Hematopoietic multipotent progenitor cell treated with erythropoietin and hydrocortisone succinate and interleukin-3 and kit ligand, for 4 days (in vitro differentiated cells): ENCODE results near the gene FRMPD4.

Experiments used
- DNase-seq: peaks from one replicate; pipeline ENCODE4 v3.0.0-alpha.2; 2015

The FRMPD4 gene

GRCh38 chrX:12372111-12372510 lies 233.8 kb downstream of the FRMPD4 start:
- DNase-seq = no peak

GRCh38 chrX:12374286-12374685 lies 236.0 kb downstream of the FRMPD4 start:
- DNase-seq = no peak

GRCh38 chrX:12378253-12378652 lies 240.0 kb downstream of the FRMPD4 start:
- DNase-seq = no peak

- no peak for DNase-seq
Observed at GRCh38 chrX:12378706-12379105, 240.4 kb downstream of the FRMPD4 start.

GRCh38 chrX:12379671-12380070 lies 241.4 kb downstream of the FRMPD4 start:
- no peak for DNase-seq

- no peak for DNase-seq
Observed at GRCh38 chrX:12383196-12383595, 244.9 kb downstream of the FRMPD4 start.

GRCh38 chrX:12390301-12390700 lies 252.0 kb downstream of the FRMPD4 start:
- DNase-seq = no peak

- DNase-seq = no peak
Observed at GRCh38 chrX:12396584-12396983, 258.3 kb downstream of the FRMPD4 start.

- no peak for DNase-seq
Observed at GRCh38 chrX:12400218-12400617, 261.9 kb downstream of the FRMPD4 start.

- no peak for DNase-seq
Observed at GRCh38 chrX:12401252-12401651, 263.0 kb downstream of the FRMPD4 start.

- no peak for DNase-seq
Observed at GRCh38 chrX:12403474-12404082, 265.3 kb downstream of the FRMPD4 start.

GRCh38 chrX:12405306-12405705 lies 267.0 kb downstream of the FRMPD4 start:
- DNase-seq = no peak

- no peak for DNase-seq
Observed at GRCh38 chrX:12410523-12410922, 272.2 kb downstream of the FRMPD4 start.

- no peak for DNase-seq
Observed at GRCh38 chrX:12411831-12412230, 273.6 kb downstream of the FRMPD4 start.

- DNase-seq = no peak
Observed at GRCh38 chrX:12412561-12412960, 274.3 kb downstream of the FRMPD4 start.

GRCh38 chrX:12419591-12419990 lies 281.3 kb downstream of the FRMPD4 start:
- no peak for DNase-seq

- DNase-seq = no peak
Observed at GRCh38 chrX:12421918-12422317, 283.6 kb downstream of the FRMPD4 start.

- DNase-seq = no peak
Observed at GRCh38 chrX:12423346-12423745, 285.1 kb downstream of the FRMPD4 start.

- no peak for DNase-seq
Observed at GRCh38 chrX:12425496-12425895, 287.2 kb downstream of the FRMPD4 start.

- no peak for DNase-seq
Observed at GRCh38 chrX:12426420-12426819, 288.1 kb downstream of the FRMPD4 start.

- DNase-seq = no peak
Observed at GRCh38 chrX:12434493-12434892, 296.2 kb downstream of the FRMPD4 start.

GRCh38 chrX:12439416-12439815 lies 301.1 kb downstream of the FRMPD4 start:
- no peak for DNase-seq

- DNase-seq = no peak
Observed at GRCh38 chrX:12440246-12440645, 302.0 kb downstream of the FRMPD4 start.

GRCh38 chrX:12441381-12442128 lies 303.3 kb downstream of the FRMPD4 start:
- DNase-seq = no peak
